HL-60 (cell line): ENCODE data around the gene DAAM1.

ENCODE experiments used
- DNase-seq, 2 experiments: peaks; one replicate each; pipeline ENCODE4 v3.0.0-alpha.2; 2010 to 2020; ENCODE audit warnings: low read depth in 1 of 2, low spot score in 1 of 2
- H3K27ac ChIP-seq: fragments of 250-450 bp; sonication (Bioruptor Pico); replicated peaks from 2 replicates; pipeline ENCODE4 v1.5.1; 2020; ENCODE audit warnings: mild to moderate bottlenecking, moderate library complexity
- H3K27me3 ChIP-seq: fragments of 250-450 bp; sonication (Bioruptor Pico); 2 replicates; pipeline ENCODE4 v1.5.1; 2021; ENCODE audit warnings: mild to moderate bottlenecking, moderate library complexity; ENCODE audit not compliant: insufficient read depth, poor library complexity, severe bottlenecking
- H3K4me3 ChIP-seq: replicated peaks from 2 replicates; pipeline ENCODE4 v1.5.1; 2011; ENCODE audit warnings: mild to moderate bottlenecking, control low read depth, low read length; ENCODE audit not compliant: insufficient read depth
- GABPA ChIP-seq: IDR thresholded peaks from 2 replicates; pipeline ENCODE4 v1.6.1; 2012; ENCODE audit warnings: low read depth
- POLR2AphosphoS5 ChIP-seq: IDR thresholded peaks from 2 replicates; pipeline ENCODE4 v1.6.1; 2012; ENCODE audit warnings: low read depth
- REST ChIP-seq: IDR thresholded peaks from 2 replicates; pipeline ENCODE4 v1.6.1; 2012; ENCODE audit warnings: low read depth; ENCODE audit not compliant: insufficient replicate concordance
- SPI1 ChIP-seq: IDR thresholded peaks from 2 replicates; pipeline ENCODE4 v1.6.1; 2012; ENCODE audit warnings: low read depth, mild to moderate bottlenecking, borderline replicate concordance
- TF ChIP-seq, protein P1 (sequence below): IDR thresholded peaks from one replicate; pipeline ENCODE4 v1.5.1; 2011; ENCODE audit warnings: low read length, control low read depth, inconsistent platforms; ENCODE audit not compliant: insufficient read depth

DAAM1 gene

DNA sequence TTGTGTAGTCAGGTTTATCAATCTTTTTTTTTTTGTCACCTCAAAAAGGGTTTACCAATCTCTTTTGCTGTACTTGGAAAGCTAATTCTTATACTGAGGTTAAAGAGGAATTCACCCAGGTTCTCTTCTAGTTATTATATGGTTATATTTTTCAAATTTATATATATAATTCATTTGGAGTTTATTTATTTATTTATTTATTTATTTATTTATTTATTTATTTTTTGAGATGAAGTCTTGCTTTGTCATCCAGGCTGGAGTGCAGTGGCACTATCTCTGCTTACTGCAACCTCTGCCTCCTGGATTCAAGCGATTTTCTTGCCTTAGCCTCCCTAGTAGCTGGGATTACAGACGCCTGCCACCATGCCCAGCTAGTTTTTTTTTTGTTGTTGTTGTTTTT lies 202.9 kb downstream of the DAAM1 start:
- TF ChIP-seq SPI1 (no peak), POLR2AphosphoS5 (no peak), GABPA (no peak), REST (no peak)
- TF ChIP-seq, protein P1, sequence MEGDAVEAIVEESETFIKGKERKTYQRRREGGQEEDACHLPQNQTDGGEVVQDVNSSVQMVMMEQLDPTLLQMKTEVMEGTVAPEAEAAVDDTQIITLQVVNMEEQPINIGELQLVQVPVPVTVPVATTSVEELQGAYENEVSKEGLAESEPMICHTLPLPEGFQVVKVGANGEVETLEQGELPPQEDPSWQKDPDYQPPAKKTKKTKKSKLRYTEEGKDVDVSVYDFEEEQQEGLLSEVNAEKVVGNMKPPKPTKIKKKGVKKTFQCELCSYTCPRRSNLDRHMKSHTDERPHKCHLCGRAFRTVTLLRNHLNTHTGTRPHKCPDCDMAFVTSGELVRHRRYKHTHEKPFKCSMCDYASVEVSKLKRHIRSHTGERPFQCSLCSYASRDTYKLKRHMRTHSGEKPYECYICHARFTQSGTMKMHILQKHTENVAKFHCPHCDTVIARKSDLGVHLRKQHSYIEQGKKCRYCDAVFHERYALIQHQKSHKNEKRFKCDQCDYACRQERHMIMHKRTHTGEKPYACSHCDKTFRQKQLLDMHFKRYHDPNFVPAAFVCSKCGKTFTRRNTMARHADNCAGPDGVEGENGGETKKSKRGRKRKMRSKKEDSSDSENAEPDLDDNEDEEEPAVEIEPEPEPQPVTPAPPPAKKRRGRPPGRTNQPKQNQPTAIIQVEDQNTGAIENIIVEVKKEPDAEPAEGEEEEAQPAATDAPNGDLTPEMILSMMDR, result no peak
- no peak overlapping the region for H3K27ac ChIP-seq
- no peak overlapping the region for H3K4me3 ChIP-seq
- no peak for DNase-seq
- no peaks in the 10 kb centered on the region for H3K27me3 ChIP-seq

- DNase-seq, result no peak
- Histone ChIP-seq H3K27ac (no peak overlapping the region), H3K27me3 (no peaks in the 10 kb centered on the region), H3K4me3 (no peak overlapping the region)
- TF ChIP-seq POLR2AphosphoS5 (no peak), SPI1 (no peak), GABPA (no peak), REST (no peak)
- TF ChIP-seq, protein P1, result no peak
Observed at GRCh38 chr14:59394268-59394667, 205.8 kb downstream of the DAAM1 start.

DNA sequence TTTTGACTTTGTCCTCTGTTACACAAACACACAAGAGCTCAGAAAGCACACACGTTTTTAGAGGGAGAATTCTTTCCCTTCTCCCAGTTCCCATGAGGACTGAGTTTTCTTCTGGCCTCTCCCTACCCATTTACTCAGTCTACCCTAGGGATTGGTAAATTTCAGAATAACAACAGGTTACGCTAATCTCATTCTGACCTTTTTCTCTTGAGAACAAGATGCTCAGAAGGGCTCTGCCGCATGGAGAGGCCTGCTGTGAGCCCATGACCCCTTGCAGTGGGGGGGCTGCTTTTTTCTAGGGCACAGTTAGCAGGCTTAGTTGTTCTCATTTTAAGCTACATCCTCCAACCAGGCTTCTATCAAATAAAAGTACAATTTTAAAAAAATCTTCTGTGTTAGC lies 207.2 kb downstream of the DAAM1 start:
- no peak for DNase-seq
- no peaks in the 10 kb centered on the region for H3K27me3 ChIP-seq
- no peak for TF ChIP-seq GABPA
- TF ChIP-seq SPI1, result no peak
- no peak for TF ChIP-seq POLR2AphosphoS5
- no peak for TF ChIP-seq REST
- TF ChIP-seq, protein P1, result no peak
- no peak overlapping the region for H3K27ac ChIP-seq
- H3K4me3 ChIP-seq, result no peak overlapping the region
